HG03280 (cell line): ENCODE data around the gene RHOV.

Experiments used
- ATAC-seq: cut with Tn5 transposase; IDR thresholded peaks from one replicate; pipeline ENCODE4 v1.9.1; 2021; ENCODE audit warnings: mild to moderate bottlenecking, moderate library complexity; ENCODE audit not compliant: unreplicated experiment

The RHOV gene

GRCh38 chr15:40873694-40874561 is at the start of gene RHOV:
RHOV (minus strand) TSS chr15:40874234; CDS start chr15:40874139, 95 bp downstream.
- peak; percentile 54 for ATAC-seq

GRCh38 chr15:40923551-40923950 is 49.5 kb upstream of the RHOV start:
- ATAC-seq: no peak

GRCh38 chr15:40922608-40923005 is 48.6 kb upstream of the RHOV start:
- no peak for ATAC-seq

- no peak for ATAC-seq
These were observed 48.0 kb upstream of the RHOV start for GRCh38 chr15:40921949-40922607.

- ATAC-seq: no peak
These were observed 44.9 kb upstream of the RHOV start for GRCh38 chr15:40918799-40919392.

GRCh38 chr15:40918146-40918798 is 44.2 kb upstream of the RHOV start:
- no peak for ATAC-seq

GRCh38 chr15:40917585-40917984 is 43.6 kb upstream of the RHOV start:
- no peak for ATAC-seq

- no peak for ATAC-seq
These were observed 41.6 kb upstream of the RHOV start for GRCh38 chr15:40915679-40916078.

GRCh38 chr15:40915116-40915661 is 41.2 kb upstream of the RHOV start:
- no peak for ATAC-seq

GRCh38 chr15:40914486-40914885 is 40.5 kb upstream of the RHOV start:
- ATAC-seq: no peak

GRCh38 chr15:40914013-40914412 is 40.0 kb upstream of the RHOV start:
- no peak for ATAC-seq

- ATAC-seq: no peak
These were observed 38.4 kb upstream of the RHOV start for GRCh38 chr15:40912478-40912877.

GRCh38 chr15:40911693-40912092 is 37.7 kb upstream of the RHOV start:
- ATAC-seq: no peak

GRCh38 chr15:40911141-40911540 is 37.1 kb upstream of the RHOV start:
- ATAC-seq: no peak

- no peak for ATAC-seq
These were observed 35.9 kb upstream of the RHOV start for GRCh38 chr15:40909662-40910630.

GRCh38 chr15:40908095-40908494 is 34.1 kb upstream of the RHOV start:
- ATAC-seq: no peak

GRCh38 chr15:40906991-40907802 is 33.2 kb upstream of the RHOV start:
- no peak for ATAC-seq

- peak; percentile 73 for ATAC-seq
These were observed 32.3 kb upstream of the RHOV start for GRCh38 chr15:40906091-40906990.
